Neural progenitor cell (in vitro differentiated cells): ENCODE results near the gene SPATA16.

ENCODE experiments used
- EZH2phosphoT487 ChIP-seq: fragments of 200-600 bp; sonication (generic); IDR thresholded peaks from 2 replicates; pipeline ENCODE4 v1.6.1; 2017; ENCODE audit warnings: antibody characterized with exemption
- TF ChIP-seq, protein P1 (sequence below): fragments of 200-600 bp; sonication (generic); IDR thresholded peaks from 2 replicates; pipeline ENCODE4 v1.5.1; 2017; ENCODE audit warnings: antibody characterized with exemption, mild to moderate bottlenecking

DNA sequence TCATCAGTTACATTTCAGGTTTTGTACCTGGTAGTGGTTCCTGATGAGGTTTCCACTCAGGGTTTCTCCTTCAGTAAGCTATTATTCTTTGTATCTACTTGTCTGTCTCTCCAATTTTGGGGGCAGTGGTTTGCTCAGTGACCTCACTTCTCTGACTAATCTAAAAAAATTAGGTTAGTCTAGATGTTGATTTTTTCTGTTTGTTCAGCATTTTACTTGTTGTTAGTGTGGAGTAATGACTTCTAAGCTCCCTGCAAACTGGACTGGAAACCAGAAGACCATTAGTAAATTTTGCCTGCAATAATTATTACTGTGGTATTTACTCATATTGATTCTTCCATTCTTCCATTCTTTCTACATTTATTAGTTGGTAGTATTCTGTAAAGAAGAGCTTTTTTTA lies 139.4 kb downstream of the SPATA16 start:
- TF ChIP-seq, protein P1, sequence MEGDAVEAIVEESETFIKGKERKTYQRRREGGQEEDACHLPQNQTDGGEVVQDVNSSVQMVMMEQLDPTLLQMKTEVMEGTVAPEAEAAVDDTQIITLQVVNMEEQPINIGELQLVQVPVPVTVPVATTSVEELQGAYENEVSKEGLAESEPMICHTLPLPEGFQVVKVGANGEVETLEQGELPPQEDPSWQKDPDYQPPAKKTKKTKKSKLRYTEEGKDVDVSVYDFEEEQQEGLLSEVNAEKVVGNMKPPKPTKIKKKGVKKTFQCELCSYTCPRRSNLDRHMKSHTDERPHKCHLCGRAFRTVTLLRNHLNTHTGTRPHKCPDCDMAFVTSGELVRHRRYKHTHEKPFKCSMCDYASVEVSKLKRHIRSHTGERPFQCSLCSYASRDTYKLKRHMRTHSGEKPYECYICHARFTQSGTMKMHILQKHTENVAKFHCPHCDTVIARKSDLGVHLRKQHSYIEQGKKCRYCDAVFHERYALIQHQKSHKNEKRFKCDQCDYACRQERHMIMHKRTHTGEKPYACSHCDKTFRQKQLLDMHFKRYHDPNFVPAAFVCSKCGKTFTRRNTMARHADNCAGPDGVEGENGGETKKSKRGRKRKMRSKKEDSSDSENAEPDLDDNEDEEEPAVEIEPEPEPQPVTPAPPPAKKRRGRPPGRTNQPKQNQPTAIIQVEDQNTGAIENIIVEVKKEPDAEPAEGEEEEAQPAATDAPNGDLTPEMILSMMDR = no peak
- no peak for TF ChIP-seq EZH2phosphoT487
